Activated CD4-positive, alpha-beta T cell treated with anti-CD3 and anti-CD28 coated beads for 48 hours (primary cell): ENCODE results near the gene UBE2L5.

Experiments used
- DNase-seq: peaks from one replicate; pipeline ENCODE4 v3.0.0-alpha.2; 2020

The UBE2L5 gene

GRCh38 chr13:30406779-30407416 lies 15.4 kb upstream of the UBE2L5 start:
- no peak for DNase-seq

DNA sequence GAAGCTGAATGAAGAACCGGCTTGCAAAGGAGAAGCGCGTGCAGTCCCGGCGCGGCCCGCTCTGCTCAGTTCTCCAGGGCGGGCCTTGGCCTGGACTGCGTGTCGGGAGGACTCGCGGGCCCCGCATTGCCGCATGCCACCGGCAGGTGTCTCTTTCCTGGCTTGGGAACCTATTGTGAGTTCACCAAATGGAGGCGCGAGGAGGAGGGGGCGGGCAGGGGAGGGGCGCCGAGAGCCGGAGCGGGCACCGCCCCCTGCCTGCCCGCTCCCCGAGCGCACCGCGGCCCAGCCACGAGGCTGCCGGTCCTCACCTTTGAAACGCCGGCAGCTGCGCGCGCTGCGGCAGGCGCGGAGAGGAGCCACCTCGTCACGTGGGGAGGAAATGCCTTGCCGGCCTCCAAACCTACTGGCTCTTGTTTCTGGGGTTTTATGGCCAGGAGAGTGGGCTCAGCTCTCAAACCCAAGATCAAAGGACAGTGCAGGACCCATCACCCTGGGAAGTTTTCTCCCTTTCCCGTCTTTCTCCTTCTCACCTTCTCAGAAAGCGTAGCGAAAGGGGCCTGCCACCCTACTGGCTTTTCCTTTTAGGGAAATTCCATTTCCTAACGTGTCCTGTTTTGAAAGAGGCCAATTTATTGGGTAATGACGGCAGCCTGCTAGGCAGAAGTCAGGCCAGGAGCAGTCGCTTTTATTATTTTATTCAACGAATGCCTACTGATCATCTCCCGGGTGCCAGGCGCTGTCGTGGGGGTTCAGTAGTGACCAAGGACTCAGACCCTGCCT lies 13.8 kb upstream of the UBE2L5 start:
- DNase-seq: peak; percentile 96

- DNase-seq: no peak
Measured at GRCh38 chr13:30409886-30410704, 12.2 kb upstream of the UBE2L5 start.

GRCh38 chr13:30410705-30411125 lies 11.6 kb upstream of the UBE2L5 start:
- DNase-seq: no peak

GRCh38 chr13:30412346-30412745 lies 9.9 kb upstream of the UBE2L5 start:
- no peak for DNase-seq

- no peak for DNase-seq
Measured at GRCh38 chr13:30413842-30414241, 8.5 kb upstream of the UBE2L5 start.

GRCh38 chr13:30415430-30416030 lies 6.8 kb upstream of the UBE2L5 start:
- no peak for DNase-seq

GRCh38 chr13:30416471-30416870 lies 5.8 kb upstream of the UBE2L5 start:
- no peak for DNase-seq

GRCh38 chr13:30418075-30418716 lies 4.1 kb upstream of the UBE2L5 start:
- no peak for DNase-seq

DNA sequence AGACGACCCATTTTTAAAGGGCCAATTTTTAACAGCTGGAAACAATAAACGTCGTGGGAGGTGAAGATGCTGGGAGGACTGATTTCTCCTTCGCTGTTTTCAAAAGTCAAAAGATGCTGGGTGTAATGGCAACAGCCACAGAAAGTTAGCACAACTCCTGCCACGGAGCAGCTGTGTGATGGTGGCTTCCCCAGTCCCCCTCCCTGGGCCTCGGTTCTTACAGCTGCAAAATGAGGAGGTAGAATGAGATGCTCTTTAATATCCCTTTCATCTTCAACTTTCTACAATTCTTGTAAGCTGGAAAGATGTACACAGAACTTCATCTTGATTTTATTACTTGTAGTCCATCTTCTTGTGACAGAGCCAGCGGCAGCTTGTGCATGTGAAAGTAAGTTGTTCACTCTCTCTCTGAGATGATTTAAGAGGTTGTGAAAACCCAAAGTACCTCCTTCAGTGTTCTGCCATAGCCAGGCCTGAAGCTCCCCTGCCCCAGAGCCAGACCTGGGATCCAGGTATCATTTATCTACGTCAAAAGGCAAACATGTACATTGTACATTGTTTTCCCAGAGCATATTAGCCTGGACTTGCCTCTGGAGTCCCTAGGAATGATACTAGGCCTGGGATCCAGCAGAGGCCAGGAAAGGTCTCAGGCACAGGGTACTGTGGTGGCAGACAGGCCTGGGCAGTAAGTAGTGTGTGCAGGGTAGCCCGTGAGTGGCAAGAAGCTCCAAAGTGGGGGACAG lies 3.4 kb upstream of the UBE2L5 start:
- no peak for DNase-seq

- DNase-seq: peak; percentile 29
Measured at GRCh38 chr13:30421093-30422053, 920 bp upstream of the UBE2L5 start.

DNA sequence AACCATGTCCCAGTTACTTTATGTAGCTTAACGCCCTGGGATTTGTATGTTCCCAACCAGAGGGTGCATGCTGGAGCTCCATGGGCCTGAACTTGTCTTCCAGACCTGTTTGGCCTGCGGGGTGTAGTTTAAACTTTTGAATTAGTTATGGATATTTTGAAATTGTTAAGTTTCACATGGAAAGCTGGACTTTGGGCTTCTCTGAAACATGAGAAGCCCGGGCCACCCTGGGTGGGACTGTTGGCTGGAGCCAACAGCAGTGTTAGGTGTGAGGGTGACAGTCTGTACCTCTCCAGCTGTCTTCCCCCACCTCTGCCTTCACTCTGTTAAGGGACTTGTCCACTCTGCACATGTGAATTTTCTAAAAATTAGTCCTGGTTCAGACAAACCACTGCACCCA lies 1.6 kb downstream of the UBE2L5 start:
- no peak for DNase-seq

DNA sequence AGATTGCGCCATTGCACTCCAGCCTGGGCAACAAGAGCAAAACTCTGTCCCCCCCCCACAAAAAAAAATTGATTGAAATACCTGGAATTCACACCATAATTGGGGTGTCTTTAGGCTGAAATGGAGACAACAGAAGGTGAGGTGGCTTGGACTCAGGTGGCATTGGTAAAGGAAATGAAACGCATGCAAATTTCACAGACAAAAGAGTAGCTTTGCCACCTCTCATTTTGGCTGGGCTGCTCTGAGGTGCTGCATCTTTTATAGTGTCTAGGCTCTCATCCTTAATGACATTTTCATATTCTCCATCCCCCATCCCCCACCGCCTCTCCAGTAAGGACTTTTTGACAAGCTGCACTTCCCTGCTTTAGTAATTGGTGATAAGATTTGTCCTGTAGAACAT lies 6.9 kb downstream of the UBE2L5 start:
- no peak for DNase-seq

- peak; percentile 50 for DNase-seq
Measured at GRCh38 chr13:30429721-30430694, 7.7 kb downstream of the UBE2L5 start.

DNA sequence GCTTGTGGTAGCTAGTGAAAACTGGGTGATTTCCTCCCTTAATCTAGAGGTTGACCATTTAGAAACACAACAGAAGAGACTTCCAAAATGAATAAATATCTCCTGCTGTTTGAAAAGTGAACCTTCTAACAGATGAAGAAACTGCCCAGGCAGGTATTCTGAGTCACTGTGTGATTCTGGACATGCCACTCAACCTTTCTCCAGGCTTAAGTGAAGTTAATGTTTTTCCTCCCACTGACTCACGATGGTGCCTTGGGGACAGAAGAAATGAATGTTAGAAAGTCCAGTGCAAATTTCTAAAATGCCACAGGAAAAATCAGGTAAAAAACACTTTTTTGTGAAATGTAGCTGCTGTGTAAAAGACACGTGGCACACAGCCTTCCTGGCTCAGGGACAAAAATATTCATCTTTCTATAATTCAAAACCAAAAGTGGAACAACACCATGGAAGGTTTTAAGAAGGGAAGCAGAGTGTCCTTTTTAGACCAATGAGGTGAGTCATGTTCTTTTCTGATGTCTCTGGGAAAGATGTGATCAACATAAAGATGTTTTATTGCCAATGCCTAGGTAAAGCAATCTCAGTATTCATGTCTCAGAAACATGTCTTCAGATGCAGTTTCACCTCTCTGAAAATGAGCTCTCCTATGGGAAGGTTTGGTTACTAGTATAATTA lies 9.1 kb downstream of the UBE2L5 start:
- no peak for DNase-seq

GRCh38 chr13:30435911-30436451 lies 13.7 kb downstream of the UBE2L5 start:
- DNase-seq: no peak

GRCh38 chr13:30437177-30437576 lies 14.9 kb downstream of the UBE2L5 start:
- DNase-seq: no peak

- no peak for DNase-seq
Measured at GRCh38 chr13:30438286-30438685, 16.0 kb downstream of the UBE2L5 start.
